Measurements from ENCODE around the gene TTC7B. TPM values are rescaled to one million over a fixed set of nuclear protein-coding genes. Genes with fewer than 3 reads are reported as not detected.

Gene TTC7B
- total and polyA plus RNA-seq, 2 of the 8 experiments (the other 6 are each of a cell fraction or from before 2014, with no cell fraction given) = 23.7 to 34.0 TPM

GRCh38 chr14:90518941-90519256 is 297.3 kb downstream of the TTC7B start:
- ChIA-PET CTCF (ENCODE audit: partially characterized antibody) (interaction anchor here (0.7 to 2.6 kb wide), 38 partner anchors 9 to 232 kb away, joined by 3 to 14 read pairs (median 3); no protein-coding TSS in a partner anchor), POLR2A (ENCODE audit: partially characterized antibody) (interaction anchor here (0.6 kb wide), 1 partner anchor 17 kb away, joined by 3 read pairs; no protein-coding TSS in a partner anchor)
- H2BK12ac ChIP-seq (ENCODE audit: low read depth, low read length) = peak overlapping the region; percentile 93
- H3K4ac ChIP-seq (replicated peaks; ENCODE audit: insufficient read length, low read depth, low read length) = no peak overlapping the region
- peaks cover 0 to 9% (median 7%) of the 10 kb centered on the region in 4 experiments; a peak in 6 of 7 replicates for H3K4me1 ChIP-seq (replicated peaks in 1 of 4; ENCODE audit: control insufficient read depth in 3 of 4, insufficient read depth in 4 of 4, low read length in 3 of 4)
- H2AK5ac ChIP-seq (ENCODE audit: low read depth, low read length) = 0 out of 2 replicates have a peak overlapping the region, but pooled peaks have one; percentile 4
- 0 out of 2 replicates have a peak overlapping the region, but pooled peaks have one; percentile 77 for H2BK15ac ChIP-seq (ENCODE audit: low read length)
- no peak overlapping the region for H2AFZ ChIP-seq (ENCODE audit: low read length)
- no peak overlapping the region for H3K14ac ChIP-seq (ENCODE audit: insufficient read length)
- 0 out of 2 replicates have a peak overlapping the region, but pooled peaks have one; percentile 6 for H2BK5ac ChIP-seq (ENCODE audit: low read depth, low read length)
- no peak overlapping the region for H3K56ac ChIP-seq (replicated peaks; ENCODE audit: insufficient read length, low read depth, low read length)
- FAIRE-seq (peak; percentile 97), DNase-seq (ENCODE audit: low read depth in 1 of 2, low spot score in 2 of 2) (peak in 1 of 2 experiments; percentile 91)
- no peaks in the 10 kb centered on the region for H3K36me3 ChIP-seq (ENCODE audit: control insufficient read depth in 2 of 4, insufficient read depth in 4 of 4, low read length in 3 of 4)
- H4K20me1 ChIP-seq (replicated peaks in 1 of 2; ENCODE audit: control insufficient read depth in 1 of 2, insufficient read depth in 2 of 2, low read length in 2 of 2) = no peaks in the 10 kb centered on the region
- H3K4me3 ChIP-seq (ENCODE audit: extremely low read depth in 1 of 4, insufficient read depth in 2 of 4, low read depth in 3 of 4, low read length in 4 of 4) = no peak overlapping the region
- no peak overlapping the region for H2BK120ac ChIP-seq (replicated peaks; ENCODE audit: low read depth, low read length)
- WGBS, 2 experiments (ENCODE audit: extremely low coverage in 1 of 2, insufficient coverage in 1 of 2, insufficient read length in 1 of 2, insufficient replicate concordance in 2 of 2, low coverage in 1 of 2, low lambda C conversion rate in 2 of 2, missing lambda C conversion rate in 1 of 2) = 54% methylated on average over 5 of the region's 5 CpGs; no CpG with 5 or more reads in 1 of the 2 experiments
- H3K9me3 ChIP-seq (ENCODE audit: insufficient read depth in 2 of 2, low read depth in 1 of 2, low read length in 1 of 2) = no peaks in the 10 kb centered on the region
- H4K5ac ChIP-seq (ENCODE audit: insufficient read length, low read depth, low read length) = no peak overlapping the region
- H3K4me2 ChIP-seq (ENCODE audit: insufficient read depth in 1 of 2, low read depth in 2 of 2, low read length in 2 of 2) = no peak overlapping the region
- H3K23me2 ChIP-seq (ENCODE audit: low read depth, low read length) = no peaks in the 10 kb centered on the region
- peak overlapping the region; percentile 64; the same call in 1 of the 2 replicates for H4K8ac ChIP-seq (ENCODE audit: extremely low read depth, insufficient read depth, low read length)
- no peak overlapping the region for H3K9ac ChIP-seq (replicated peaks in 1 of 4; ENCODE audit: extremely low read depth in 1 of 4, low read depth in 3 of 4, low read length in 3 of 4)
- H3K79me1 ChIP-seq (ENCODE audit: low read depth, low read length) = no peaks in the 10 kb centered on the region; the same call in 1 of the 2 replicates
- H3K79me2 ChIP-seq (ENCODE audit: control insufficient read depth in 1 of 2, insufficient read depth in 2 of 2, low read length in 2 of 2) = no peaks in the 10 kb centered on the region
- no peak overlapping the region for H3K23ac ChIP-seq (ENCODE audit: insufficient read length)
- peak overlapping the region; percentile 91 for H3K18ac ChIP-seq (ENCODE audit: extremely low read depth, low read length)
- H3K27ac ChIP-seq (ENCODE audit: low read depth, low read length) = no peak overlapping the region
- peak overlapping the region; percentile 83; the same call in 1 of the 2 replicates for H2BK20ac ChIP-seq (ENCODE audit: low read length)
- no peaks in the 10 kb centered on the region for H3K27me3 ChIP-seq (replicated peaks in 1 of 4; ENCODE audit: control insufficient read depth in 3 of 4, extremely low read depth in 1 of 4, insufficient read depth in 3 of 4, low read length in 3 of 4)
- peak overlapping the region; percentile 76 for H4K91ac ChIP-seq (replicated peaks; ENCODE audit: insufficient read length, low read length)
- TF ChIP-seq NRF1 (IDR thresholded peaks at IDR 0.05; ENCODE audit: low read depth, low read length) = no peak
- no peak for TF ChIP-seq BRCA1 (IDR thresholded peaks at IDR 0.05; ENCODE audit: low read depth, low read length)
- TF ChIP-seq TBP (IDR thresholded peaks at IDR 0.05; ENCODE audit: low read depth, low read length) = no peak
- no peak for TF ChIP-seq CHD1 (IDR thresholded peaks at IDR 0.05; ENCODE audit: low read depth, low read length)
- peak; percentile 15; the same call in 1 of the 2 replicates for TF ChIP-seq E2F6 (IDR thresholded peaks at IDR 0.05)
- no peak for TF ChIP-seq CTBP2 (IDR thresholded peaks at IDR 0.05; ENCODE audit: borderline replicate concordance, insufficient read depth, insufficient read length, low read length)
- TF ChIP-seq TEAD4 (IDR thresholded peaks at IDR 0.05; ENCODE audit: low read depth, low read length) = peak; percentile 66
- peak; percentile 94 to 95 for TF ChIP-seq RAD21 (IDR thresholded peaks at IDR 0.05 in 1 of 2, conservative IDR thresholded peaks at IDR 0.05 in 1 of 2; ENCODE audit: low read depth in 2 of 2, low read length in 2 of 2)
- peak; percentile 80 to 97 (median 92) for TF ChIP-seq CTCF (IDR thresholded peaks at IDR 0.05; ENCODE audit: control extremely low read depth in 1 of 3, insufficient read depth in 1 of 3, low read depth in 1 of 3, low read length in 3 of 3)
- no peak for TF ChIP-seq ASH2L (IDR thresholded peaks at IDR 0.05; ENCODE audit: low read length)
